HG03442 (cell line): ENCODE results near the gene MARCOL.

Experiments used
- ATAC-seq: cut with Tn5 transposase; IDR thresholded peaks from one replicate; pipeline ENCODE4 v1.9.1; 2021; ENCODE audit warnings: mild to moderate bottlenecking, moderate library complexity; ENCODE audit not compliant: unreplicated experiment

Gene MARCOL, protein sequence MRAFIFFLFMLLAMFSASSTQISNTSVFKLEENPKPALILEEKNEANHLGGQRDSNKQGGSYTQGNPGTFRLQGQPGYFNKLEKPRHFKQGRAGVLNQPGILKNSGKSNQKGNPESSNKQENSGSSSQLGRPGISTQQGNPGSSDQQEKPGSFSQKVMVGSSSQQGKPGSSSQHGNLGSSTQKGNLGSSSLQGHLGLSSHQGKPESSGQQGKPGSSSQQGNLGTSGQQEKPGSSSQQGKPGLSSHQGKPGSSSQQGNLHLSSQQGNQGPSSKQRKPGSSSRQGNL

DNA sequence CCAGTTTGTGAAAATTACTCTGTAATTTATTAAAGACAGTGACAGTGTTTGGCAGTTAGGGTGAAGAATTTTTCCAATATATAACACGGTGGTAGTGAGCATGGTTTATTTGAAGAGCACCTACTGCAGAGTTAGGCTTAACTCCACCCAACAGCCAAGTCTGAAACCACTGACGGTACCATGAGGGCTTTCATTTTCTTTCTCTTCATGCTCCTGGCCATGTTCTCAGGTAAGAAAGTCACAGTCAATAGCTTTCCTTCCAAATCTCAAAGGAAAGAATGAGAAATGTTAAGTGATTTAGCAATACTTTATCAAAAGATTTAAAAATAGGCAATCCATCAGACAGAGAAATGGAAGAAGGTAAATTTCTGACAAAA, at the start of gene MARCOL:
TSS of gene MARCOL (plus strand) at position 108 of the 377 bp plus-strand sequence. CDS start at position 181, 73 bp downstream.
- no peak for ATAC-seq

DNA sequence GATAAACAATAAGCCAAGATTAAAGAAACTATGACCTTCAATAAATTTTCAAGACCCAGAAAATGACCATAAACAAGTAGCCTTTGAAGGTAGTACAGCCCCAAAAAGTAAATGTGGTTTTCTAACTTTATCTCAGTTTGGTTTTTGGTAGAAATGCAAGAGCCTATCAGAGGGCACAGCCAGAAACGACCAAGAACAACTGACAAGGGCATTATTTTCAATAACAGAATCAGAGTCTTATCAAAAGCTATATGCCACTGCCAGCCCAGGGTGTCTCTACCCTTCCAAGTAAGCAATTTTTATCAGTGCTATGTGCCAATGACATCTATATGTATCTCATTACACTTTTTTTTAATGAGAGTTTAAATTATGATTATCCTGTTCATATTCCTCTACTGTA, 47.3 kb upstream of the MARCOL start:
- no peak for ATAC-seq

DNA sequence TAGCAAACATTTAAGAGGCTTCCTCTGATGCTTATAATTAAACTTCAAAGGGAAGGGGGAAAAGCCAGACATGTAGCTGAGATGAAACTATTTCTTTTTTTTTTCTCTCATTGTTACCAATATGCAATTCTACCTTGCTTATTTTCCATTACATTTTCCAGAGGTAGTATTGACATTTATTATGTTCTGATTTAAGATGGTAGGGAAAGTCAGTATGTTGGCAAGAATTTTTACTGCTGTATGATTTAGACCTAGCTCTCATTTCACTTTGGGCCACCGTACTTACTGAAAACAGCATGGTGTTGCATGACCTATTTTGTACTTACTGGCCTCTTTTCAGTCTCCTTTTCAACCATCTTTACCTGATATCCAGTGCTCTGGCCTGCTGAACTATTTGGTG, 45.1 kb upstream of the MARCOL start:
- no peak for ATAC-seq

DNA sequence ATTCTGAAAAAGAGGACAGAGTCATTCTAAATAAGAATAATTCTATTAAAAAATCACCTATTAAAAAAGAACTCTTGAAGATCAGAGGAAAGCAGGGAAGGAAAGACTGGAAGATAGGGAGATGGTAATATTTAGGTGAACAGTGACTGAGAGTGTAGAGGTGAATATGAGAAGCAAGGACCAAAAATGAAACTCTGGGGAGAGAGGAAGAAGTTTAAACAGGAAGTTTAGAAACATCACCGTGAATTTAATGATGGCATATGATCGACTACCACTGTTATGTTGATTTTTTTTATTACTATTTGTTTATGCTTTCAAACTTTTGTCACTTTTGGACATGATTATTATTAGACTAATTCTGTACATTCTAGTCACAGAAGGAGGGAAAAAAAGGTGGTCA, 37.2 kb upstream of the MARCOL start:
- no peak for ATAC-seq

DNA sequence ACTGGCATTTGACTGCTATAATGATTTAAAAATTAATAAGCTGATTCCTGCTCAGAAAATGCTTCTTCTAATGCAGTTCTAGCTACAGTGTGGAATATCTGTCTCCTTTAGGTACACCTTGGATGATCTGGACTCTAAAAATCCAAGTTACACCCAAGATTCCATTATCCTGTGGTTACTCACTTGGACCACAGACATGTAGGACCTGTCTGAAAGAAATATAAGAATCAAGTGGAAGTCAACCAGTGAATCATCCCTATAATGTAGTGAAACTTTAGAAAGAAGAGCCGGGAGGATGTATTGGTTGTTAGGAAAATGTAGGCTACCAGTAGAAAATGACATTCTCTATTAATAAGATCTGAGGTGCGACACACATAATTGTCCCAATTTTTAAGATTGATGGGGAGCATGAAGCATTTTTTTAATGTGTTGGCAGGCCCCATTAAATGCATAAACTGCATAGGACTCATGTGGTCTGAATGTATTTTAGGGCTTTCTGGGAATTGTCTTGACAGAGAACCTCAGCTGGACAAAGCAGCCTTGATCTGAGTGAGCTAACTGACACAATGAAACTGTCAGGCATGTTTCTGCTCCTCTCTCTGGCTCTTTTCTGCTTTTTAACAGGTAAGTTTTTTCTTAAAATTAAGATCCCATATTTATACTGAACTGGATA, 35.7 kb upstream of the MARCOL start, which contains the start of gene SPINK6:
TSS of gene SPINK6 (plus strand) at position 512 of the 673 bp plus-strand sequence. CDS start at position 567, 55 bp downstream.
- no peak for ATAC-seq

DNA sequence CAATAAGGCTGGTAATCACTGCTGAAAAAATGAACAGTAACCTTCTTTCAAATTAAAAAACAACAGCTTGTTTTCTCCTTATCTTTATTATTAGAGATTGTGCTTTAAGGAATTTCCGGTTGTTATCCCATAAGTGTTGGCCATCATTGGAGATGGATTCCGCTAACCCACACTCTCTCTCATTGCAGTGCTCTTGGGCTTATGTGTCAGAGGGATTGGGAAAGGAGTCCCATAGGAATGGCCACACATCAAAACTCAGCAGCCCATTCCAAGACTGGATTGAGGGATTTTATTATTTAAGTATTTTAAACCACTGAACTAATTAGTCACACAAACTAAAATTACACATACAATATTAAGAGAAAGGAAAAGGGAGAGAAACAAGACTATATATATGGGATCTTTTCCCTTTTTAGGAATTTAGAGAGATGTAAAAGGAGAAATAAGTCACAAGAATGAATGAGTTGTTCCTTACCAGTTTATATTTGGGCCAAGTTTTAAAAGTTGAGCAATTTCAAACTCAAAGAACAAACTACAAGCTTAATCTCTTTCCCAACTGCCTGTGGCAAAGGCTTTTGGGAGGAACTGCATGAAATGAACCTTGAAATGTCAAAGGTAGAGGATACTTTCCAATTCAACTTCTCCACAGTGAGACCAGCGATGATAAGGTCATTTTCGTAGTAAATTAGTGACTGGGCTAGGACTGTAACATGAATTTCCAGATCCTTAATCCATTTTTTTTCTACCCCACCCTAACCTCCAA, 33.1 kb upstream of the MARCOL start:
- no peak for ATAC-seq

DNA sequence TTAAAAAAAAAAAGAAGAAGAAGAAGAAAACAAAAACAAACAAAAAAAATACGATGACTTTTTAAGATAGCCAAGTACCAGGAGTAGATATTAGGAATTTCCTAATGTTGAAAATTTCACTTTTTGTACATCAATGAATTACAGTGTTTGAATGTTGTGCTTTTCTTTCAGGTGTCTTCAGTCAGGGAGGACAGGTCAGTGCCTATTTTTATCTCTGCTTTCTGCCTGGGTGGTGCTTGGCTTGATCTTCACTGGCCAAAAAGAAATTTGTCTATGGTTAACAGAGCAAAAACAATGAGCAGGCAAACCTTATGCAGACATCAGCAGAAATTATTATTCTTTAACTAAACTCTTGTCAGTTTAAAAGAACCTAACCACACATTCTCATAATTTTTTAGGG, 32.5 kb upstream of the MARCOL start:
- ATAC-seq = no peak

DNA sequence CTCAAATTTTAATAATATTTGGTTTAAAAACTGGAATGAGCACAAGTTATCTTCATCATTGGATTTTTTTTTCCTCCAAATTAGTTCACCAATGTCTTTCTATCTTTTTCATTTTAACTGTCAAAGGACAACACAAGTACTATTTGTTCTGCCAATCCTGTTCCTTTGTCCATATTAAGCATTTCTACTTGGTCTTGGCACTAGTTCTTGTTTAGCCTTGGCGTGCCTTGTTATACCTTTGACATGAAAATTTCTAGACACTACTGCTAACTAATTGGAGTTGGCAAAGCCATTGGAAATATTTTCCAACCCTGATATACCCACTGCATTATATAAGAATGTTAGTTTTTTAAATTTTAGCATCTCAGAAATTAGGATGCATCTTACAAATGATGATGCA, 31.7 kb upstream of the MARCOL start:
- ATAC-seq = no peak

DNA sequence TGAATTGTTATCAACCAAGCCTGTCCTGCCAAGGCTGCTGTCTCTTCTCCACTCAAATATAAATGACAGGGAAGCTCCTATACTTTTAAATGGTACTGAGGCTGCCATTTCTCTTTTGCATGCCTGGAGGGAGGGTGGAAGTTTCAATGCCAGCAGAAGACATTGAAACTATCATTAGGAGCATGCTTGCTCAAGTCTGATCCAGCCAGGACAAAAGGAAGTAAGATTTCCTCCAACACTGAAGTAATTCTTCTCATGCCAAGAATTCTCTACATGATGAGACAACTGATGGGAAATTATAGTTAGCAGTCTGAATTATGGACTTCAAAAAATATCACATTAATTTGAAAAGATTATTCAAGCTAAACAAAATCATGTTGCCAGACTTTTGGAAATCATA, 30.1 kb upstream of the MARCOL start:
- ATAC-seq = no peak

DNA sequence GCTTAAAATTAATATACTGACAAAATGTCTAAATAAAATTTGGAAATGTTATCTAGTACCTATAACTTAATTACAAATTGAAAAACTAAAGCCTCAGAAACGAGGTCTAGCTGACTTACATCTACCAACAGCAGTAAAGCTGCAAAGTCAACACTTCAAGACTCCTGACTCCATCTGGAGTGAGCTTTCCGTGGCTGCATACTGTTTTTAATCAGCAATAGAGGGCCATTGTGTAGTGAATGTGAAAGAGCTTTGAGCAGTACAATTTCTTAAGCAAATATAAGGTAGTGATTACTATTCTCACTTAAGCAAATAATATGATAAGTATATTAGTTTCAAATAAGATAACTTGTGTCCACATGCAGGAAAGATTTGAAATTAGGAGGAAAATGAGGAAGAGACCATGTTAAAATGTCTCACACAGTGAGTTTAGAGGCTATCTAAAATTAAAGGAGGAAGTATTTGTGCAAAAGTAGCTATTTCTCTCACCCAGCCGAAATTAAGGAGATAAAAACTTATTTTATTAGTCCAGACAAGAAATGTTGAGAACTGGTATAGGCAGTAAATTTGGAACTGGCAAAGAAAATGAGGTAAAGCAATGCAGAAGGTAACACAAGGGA, 29.1 kb upstream of the MARCOL start:
- ATAC-seq = no peak

DNA sequence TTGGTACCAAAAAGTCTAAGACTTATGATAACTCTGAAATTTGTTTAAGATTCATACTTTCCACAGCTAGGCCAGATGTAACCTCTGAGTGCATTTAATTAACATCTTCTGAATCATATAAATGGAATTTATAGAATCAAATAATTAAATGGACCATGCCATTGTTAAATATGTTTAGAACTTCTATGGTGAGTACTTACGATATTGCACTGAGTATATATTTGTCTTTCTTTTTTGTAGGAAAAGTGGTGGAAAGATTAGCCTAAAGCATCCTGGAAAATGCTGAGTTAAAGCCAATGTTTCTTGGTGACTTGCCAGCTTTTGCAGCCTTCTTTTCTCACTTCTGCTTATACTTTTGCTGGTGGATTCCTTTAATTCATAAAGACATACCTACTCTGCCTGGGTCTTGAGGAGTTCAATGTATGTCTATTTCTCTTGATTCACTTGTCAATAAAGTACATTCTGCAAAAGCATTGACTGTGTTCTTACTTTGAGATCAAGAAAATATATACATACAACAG, 23.6 kb upstream of the MARCOL start:
- ATAC-seq = no peak

DNA sequence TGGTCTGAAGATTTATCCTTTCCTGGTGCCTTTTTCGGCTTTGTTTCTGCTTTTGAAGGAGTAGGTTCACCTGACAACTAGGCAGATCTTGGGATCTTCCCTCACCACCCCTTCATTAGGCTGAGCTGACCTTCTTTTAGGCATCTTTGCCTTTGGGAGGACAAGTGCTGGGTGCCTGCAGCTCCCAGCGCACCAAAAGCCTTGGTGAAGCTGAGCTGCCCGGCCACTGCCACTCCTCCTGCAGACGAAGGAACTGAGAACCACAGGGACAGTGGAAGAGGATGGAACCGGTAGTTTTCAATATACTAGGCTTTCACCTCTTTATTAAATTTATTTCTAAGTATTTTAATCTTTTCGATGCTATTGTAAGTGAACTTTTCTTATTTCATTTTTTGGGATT, 16.8 kb upstream of the MARCOL start:
- no peak for ATAC-seq

DNA sequence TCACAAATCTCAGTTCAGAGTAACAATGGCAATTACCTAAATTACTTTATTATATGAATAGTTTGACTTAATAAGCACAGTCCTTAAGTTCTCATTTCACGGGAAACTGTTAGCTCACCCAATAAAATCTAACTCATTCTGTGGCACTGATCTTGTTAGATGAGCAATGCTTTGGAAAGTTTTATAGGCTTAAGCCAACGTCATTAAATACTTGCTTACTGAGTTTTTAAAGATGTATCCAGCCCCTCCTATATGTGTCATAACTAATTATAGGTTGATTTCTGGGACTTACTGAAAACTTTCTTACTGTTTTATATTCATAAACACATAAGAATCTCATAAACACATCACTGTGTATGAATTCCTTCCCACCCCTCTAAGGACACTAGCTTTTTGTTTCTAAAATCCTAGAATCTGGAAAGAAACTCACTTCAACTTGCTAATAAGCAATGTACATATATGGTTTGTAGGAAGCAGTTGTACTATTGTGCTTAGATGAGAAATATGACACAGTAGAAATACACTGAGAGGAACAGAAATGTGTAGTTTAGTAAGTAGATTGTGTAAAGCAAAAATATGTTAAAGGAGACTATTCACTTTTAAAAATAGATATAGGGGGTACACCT, 14.1 kb upstream of the MARCOL start:
- no peak for ATAC-seq

DNA sequence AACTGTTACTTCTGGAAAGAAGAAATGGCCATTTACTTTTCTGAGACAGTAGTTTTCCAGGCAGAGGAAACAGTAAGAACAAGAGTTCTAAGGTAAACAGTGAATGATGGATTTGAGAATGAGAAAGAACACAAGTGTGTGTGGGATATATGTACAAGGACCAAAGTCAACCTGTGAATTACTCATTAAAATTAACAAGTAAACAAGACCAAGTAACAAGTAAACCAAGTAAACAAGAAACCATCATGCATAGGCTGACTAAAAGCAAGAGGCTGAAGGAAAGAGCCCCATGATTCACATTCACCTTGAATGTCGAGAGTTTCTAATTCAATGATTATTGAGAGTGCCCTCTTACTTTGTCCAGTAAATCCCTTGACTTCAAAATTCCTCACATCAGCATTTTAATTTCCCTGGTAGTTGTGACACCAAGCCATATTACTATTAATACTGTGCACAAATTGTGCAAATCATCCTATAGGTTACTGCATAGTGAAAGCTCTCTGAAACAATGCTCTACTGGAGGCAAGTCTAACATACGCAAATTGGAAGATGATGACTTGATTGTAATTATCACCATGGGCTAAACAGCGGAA, 9.8 kb upstream of the MARCOL start:
- ATAC-seq = no peak

DNA sequence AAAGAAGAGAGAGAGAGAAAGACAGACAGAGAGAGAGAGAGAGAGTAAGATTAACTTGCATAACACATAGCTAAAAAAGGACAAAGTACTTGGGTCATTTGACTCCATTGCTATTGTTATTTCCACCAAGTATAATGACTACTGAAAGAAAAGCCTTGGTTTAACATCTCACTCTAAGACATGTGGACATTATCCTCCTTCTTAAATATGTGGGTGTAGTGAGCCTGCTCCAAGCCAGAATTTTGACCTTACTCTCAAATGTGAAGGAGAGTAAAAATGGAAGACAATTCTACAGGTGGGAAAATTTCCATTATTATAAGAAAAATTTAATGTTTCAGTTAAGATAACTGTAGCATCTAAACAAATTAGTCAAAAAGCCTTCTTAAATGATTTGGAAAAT, 8.5 kb upstream of the MARCOL start:
- ATAC-seq = no peak

DNA sequence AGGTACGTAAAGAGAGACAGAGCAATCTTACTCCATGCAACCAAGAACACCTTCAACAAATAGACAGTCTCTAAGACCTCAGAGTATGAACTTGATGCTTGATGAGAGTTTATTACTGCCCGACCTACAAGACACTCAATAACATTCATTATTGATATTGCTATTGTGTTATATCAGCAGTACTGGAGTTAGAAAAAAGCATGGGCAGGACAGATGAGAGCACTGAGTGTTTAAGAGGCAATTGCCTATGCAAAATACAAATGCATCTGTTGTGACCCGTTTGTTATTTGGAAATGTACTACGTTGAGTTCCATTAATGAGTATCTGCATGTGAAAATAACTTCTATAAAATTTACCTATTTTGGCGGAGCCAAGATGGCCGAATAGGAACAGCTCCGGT, 8.1 kb upstream of the MARCOL start:
- ATAC-seq = no peak

DNA sequence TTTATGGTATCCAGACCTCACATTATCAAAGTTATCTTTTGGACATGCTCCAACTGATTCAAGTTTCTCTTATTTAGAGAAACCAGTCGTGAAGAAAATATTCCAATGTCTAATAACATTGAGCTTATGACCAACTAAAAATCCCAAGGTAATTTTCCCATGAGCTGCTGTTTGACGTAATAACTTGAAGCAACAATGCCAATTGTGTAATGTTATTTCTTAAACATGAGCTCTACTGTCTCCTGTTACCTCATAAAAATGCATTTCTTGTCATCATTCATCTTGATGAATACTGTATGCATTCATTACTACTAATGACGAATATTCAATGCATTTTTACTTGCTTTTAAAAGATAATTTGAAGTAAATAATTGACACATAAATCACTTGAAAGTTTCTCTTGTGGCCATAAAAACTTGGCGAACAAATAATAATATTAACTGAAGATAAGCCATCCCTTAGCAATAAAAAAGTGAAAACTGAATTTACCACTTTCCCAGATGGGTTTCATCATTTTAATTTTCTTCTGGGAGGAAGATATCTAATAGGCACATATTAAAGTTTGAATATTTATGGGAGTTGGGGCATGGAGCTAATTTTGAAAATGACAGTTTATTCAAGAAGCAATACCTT, 424 bp upstream of the MARCOL start:
- ATAC-seq = no peak

DNA sequence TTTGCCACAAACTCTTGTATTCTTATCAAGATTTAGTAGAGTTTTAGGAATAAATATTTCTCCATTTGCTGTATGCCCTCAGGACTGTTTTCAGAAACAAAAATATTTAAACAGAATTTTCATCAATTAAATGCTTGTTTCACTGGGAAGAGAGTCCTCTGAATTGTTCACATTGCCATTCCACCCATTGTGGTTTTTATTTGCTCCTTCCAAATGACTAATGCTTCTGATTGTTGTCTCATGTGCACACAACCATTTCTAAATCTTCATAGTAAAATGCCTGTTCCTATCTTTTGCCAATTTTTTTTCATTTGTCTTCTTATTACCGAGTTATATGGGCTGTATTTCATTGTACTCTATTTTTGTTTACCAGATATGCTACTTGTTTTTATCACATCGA, 10.6 kb downstream of the MARCOL start:
- ATAC-seq = no peak

DNA sequence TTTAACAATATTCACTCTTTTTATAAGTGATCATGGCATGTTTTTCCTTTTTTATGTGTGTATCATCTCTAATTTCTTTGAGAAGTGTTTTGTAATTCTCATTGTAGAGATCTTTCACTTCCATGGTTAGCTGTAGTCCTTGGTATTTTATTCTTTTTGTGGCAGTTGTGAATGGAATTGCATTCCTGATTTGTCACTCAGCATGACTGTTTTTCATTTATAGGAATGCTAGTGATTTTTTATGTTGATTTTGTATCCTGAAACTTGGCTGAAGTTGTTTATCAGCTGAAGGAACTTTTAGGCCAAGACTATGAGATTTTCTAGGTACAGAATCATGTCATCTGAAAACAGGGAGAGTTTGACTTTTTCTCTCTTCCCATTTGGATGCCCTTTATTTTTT, 17.1 kb downstream of the MARCOL start:
- ATAC-seq = no peak

DNA sequence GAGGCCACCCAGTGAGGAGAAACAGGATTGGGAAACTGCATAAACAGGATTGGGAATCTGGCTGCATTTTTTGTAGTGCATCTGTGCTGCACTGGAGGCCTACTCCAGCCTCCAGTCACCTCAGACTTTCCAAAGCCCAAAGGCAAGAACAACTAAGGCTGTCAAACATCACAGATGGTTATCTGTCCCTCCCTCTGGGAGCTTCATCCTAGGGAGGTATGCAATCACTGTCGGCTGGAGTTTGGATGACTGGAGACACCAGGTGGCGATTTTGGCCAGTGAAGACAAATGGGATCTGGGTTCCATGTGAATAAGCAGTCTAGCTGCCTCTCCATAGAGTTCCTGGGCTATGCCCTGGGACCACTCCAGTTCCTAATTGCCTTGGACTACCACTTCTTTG, 21.0 kb downstream of the MARCOL start:
- no peak for ATAC-seq
